ENCODE measurements around the gene ARHGAP28.

DNA sequence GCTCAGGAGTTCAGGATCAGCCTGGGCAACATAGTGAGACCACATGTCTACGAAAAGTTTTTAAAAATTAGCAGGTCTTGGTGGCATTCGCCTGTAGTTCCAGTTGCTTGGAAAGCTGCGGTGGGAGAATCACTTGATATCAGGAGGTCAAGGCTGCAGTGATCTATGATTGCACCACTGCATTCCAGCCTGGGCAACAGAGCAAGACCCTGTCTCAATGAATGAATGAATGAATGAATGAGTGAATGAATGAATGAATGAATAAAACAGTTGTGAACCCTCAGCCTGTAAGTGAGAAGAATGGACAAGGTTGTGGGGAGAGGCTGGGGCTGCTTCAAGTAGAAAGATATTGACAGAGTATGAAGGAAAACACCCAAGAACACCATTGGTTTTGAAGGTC, 48.0 kb downstream of the ARHGAP28 start:
- TF ChIP-seq CREB1 (IDR thresholded peaks at IDR 0.05; ENCODE audit: low read depth) (no peak), FOXM1 (IDR thresholded peaks at IDR 0.05; ENCODE audit: borderline replicate concordance, low read depth) (no peak), TAF1 (IDR thresholded peaks at IDR 0.05; ENCODE audit: low read depth) (no peak), EP300 (IDR thresholded peaks at IDR 0.05; ENCODE audit: borderline replicate concordance) (no peak), EGR1 (IDR thresholded peaks at IDR 0.05) (no peak), YY1 (IDR thresholded peaks at IDR 0.05; ENCODE audit: low read depth) (no peak), ZBTB7A (IDR thresholded peaks at IDR 0.05; ENCODE audit: low read depth) (no peak)
